Mesendoderm (in vitro differentiated cells): ENCODE data around the gene PHF19.

Source experiments
- DNase-seq: peaks from one replicate; pipeline ENCODE4 v3.0.0; 2013
- H2AK5ac ChIP-seq: 2 replicates; pipeline ENCODE4 v1.6.1; 2013; ENCODE audit warnings: low read length, inconsistent platforms
- H2BK120ac ChIP-seq: 2 replicates; pipeline ENCODE4 v1.6.1; 2013; ENCODE audit warnings: low read depth, mild to moderate bottlenecking, low read length, moderate library complexity, mixed read lengths
- H2BK15ac ChIP-seq: replicated peaks from 2 replicates; pipeline ENCODE4 v1.6.1; 2013; ENCODE audit warnings: low read depth, mild to moderate bottlenecking, moderate library complexity
- H2BK5ac ChIP-seq: 2 replicates; pipeline ENCODE4 v1.6.1; 2013; ENCODE audit warnings: low read length, inconsistent platforms
- H3K18ac ChIP-seq: 2 replicates; pipeline ENCODE4 v1.6.1; 2013; ENCODE audit warnings: mild to moderate bottlenecking, low read length, mixed read lengths
- H3K23ac ChIP-seq: one replicate; pipeline ENCODE4 v1.6.1; 2013; ENCODE audit warnings: low read length
- H3K27ac ChIP-seq: 2 replicates; pipeline ENCODE4 v1.5.1; 2013; ENCODE audit warnings: low read depth, mild to moderate bottlenecking, inconsistent platforms, low read length, moderate library complexity
- H3K27me3 ChIP-seq: 2 replicates; pipeline ENCODE4 v1.6.1; 2013; ENCODE audit warnings: low read length, control low read depth, mild to moderate bottlenecking, inconsistent platforms; ENCODE audit not compliant: insufficient read depth, poor library complexity
- H3K36me3 ChIP-seq: 2 replicates; pipeline ENCODE4 v1.6.1; 2013; ENCODE audit warnings: low read length, inconsistent platforms; ENCODE audit not compliant: control insufficient read depth, insufficient read depth
- H3K4ac ChIP-seq: one replicate; pipeline ENCODE4 v1.6.1; 2013; ENCODE audit warnings: low read depth, mild to moderate bottlenecking, low read length, moderate library complexity
- H3K4me1 ChIP-seq: 2 replicates; pipeline ENCODE4 v1.6.1; 2013; ENCODE audit warnings: low read depth, low read length, inconsistent platforms; ENCODE audit not compliant: control insufficient read depth
- H3K4me2 ChIP-seq: 2 replicates; pipeline ENCODE4 v1.6.1; 2013; ENCODE audit warnings: low read length
- H3K4me3 ChIP-seq: 2 replicates; pipeline ENCODE4 v1.5.1; 2013; ENCODE audit warnings: mild to moderate bottlenecking, low read length
- H3K56ac ChIP-seq: one replicate; pipeline ENCODE4 v1.6.1; 2013; ENCODE audit warnings: low read length
- H3K79me1 ChIP-seq: 2 replicates; pipeline ENCODE4 v1.6.1; 2013; ENCODE audit warnings: low read length, inconsistent platforms
- H3K79me2 ChIP-seq: 2 replicates; pipeline ENCODE4 v1.6.1; 2013; ENCODE audit warnings: mild to moderate bottlenecking, low read length; ENCODE audit not compliant: control insufficient read depth, insufficient read depth
- H3K9ac ChIP-seq: 2 replicates; pipeline ENCODE4 v1.6.1; 2013; ENCODE audit warnings: low read length, inconsistent platforms
- H4K5ac ChIP-seq: one replicate; pipeline ENCODE4 v1.6.1; 2013; ENCODE audit warnings: low read length
- H4K8ac ChIP-seq: one replicate; pipeline ENCODE4 v1.6.1; 2013; ENCODE audit warnings: low read depth, mild to moderate bottlenecking, control low read depth, low read length, moderate library complexity
- WGBS: extraction: QIAGEN DNeasy Blood & Tissue Kit; methylation state at CpG from one replicate; pipeline ENCODE4 v1.1.7; 2013; ENCODE audit warnings: low lambda C conversion rate, missing lambda C conversion rate; ENCODE audit not compliant: insufficient coverage; ENCODE audit errors: extremely low coverage; 5-methylcytosine and 5-hydroxymethylcytosine counted together

Gene PHF19

GRCh38 chr9:120901755-120902568 is 25.0 kb upstream of the PHF19 start:
- Histone ChIP-seq H3K23ac (no peak overlapping the region), H3K4me2 (no peak overlapping the region), H2BK5ac (no peak overlapping the region), H3K27ac (no peak overlapping the region), H2BK15ac (no peak overlapping the region), H2BK120ac (no peak overlapping the region), H3K18ac (no peak overlapping the region), H3K4me3 (no peak overlapping the region), H3K36me3 (no peaks in the 10 kb centered on the region), H3K27me3 (no peaks in the 10 kb centered on the region), H4K5ac (no peak overlapping the region), H3K4ac (no peak overlapping the region), H3K4me1 (no peaks in the 10 kb centered on the region), H3K56ac (no peak overlapping the region), H4K8ac (no peak overlapping the region), H3K9ac (no peak overlapping the region), H3K79me1 (no peaks in the 10 kb centered on the region), H2AK5ac (no peak overlapping the region), H3K79me2 (no peaks in the 10 kb centered on the region)
- no peak for DNase-seq
- no CpG with 5 or more reads among the region's 12 CpGs for WGBS

- H2BK15ac ChIP-seq = no peak overlapping the region
- no peaks in the 10 kb centered on the region for H3K79me2 ChIP-seq
- H3K4me1 ChIP-seq = no peaks in the 10 kb centered on the region
- no peak overlapping the region for H3K23ac ChIP-seq
- H3K56ac ChIP-seq = no peak overlapping the region
- no peaks in the 10 kb centered on the region for H3K27me3 ChIP-seq
- H4K5ac ChIP-seq = no peak overlapping the region
- H3K18ac ChIP-seq = no peak overlapping the region
- H3K4me2 ChIP-seq = no peak overlapping the region
- H2AK5ac ChIP-seq = no peak overlapping the region
- no peak overlapping the region for H3K4me3 ChIP-seq
- H3K36me3 ChIP-seq = no peaks in the 10 kb centered on the region
- no peak for DNase-seq
- H3K9ac ChIP-seq = no peak overlapping the region
- WGBS = no CpG with 5 or more reads among the region's 3 CpGs
- no peak overlapping the region for H3K4ac ChIP-seq
- no peak overlapping the region for H3K27ac ChIP-seq
- H4K8ac ChIP-seq = no peak overlapping the region
- H2BK120ac ChIP-seq = no peak overlapping the region
- no peaks in the 10 kb centered on the region for H3K79me1 ChIP-seq
- H2BK5ac ChIP-seq = no peak overlapping the region
These were observed 23.8 kb upstream of the PHF19 start for GRCh38 chr9:120900824-120901223.

GRCh38 chr9:120899490-120900068 is 22.6 kb upstream of the PHF19 start:
- Histone ChIP-seq H3K27ac (no peak overlapping the region), H3K4me3 (no peak overlapping the region), H4K5ac (no peak overlapping the region), H2BK120ac (no peak overlapping the region), H3K9ac (no peak overlapping the region), H2BK5ac (no peak overlapping the region), H3K36me3 (no peaks in the 10 kb centered on the region), H3K27me3 (no peaks in the 10 kb centered on the region), H3K79me2 (no peaks in the 10 kb centered on the region), H3K4me1 (no peaks in the 10 kb centered on the region), H2AK5ac (no peak overlapping the region), H3K18ac (no peak overlapping the region), H3K4me2 (no peak overlapping the region), H3K23ac (no peak overlapping the region), H3K79me1 (no peaks in the 10 kb centered on the region), H3K56ac (no peak overlapping the region), H2BK15ac (no peak overlapping the region), H4K8ac (no peak overlapping the region), H3K4ac (no peak overlapping the region)
- WGBS = no CpG with 5 or more reads among the region's 6 CpGs
- DNase-seq = no peak

- Histone ChIP-seq H3K23ac (no peak overlapping the region), H3K27ac (no peak overlapping the region), H3K56ac (no peak overlapping the region), H4K5ac (no peak overlapping the region), H3K4me1 (no peaks in the 10 kb centered on the region), H2AK5ac (no peak overlapping the region), H3K4me2 (no peak overlapping the region), H3K4me3 (no peak overlapping the region), H3K4ac (no peak overlapping the region), H3K27me3 (no peaks in the 10 kb centered on the region), H4K8ac (no peak overlapping the region), H2BK120ac (no peak overlapping the region), H2BK5ac (no peak overlapping the region), H2BK15ac (no peak overlapping the region), H3K79me1 (no peaks in the 10 kb centered on the region), H3K36me3 (no peaks in the 10 kb centered on the region), H3K9ac (no peak overlapping the region), H3K18ac (no peak overlapping the region), H3K79me2 (no peaks in the 10 kb centered on the region)
- DNase-seq = no peak
- no CpG with 5 or more reads among the region's 3 CpGs for WGBS
These were observed 21.4 kb upstream of the PHF19 start for GRCh38 chr9:120898396-120898795.

- Histone ChIP-seq H3K9ac (no peak overlapping the region), H4K8ac (no peak overlapping the region), H3K79me1 (no peaks in the 10 kb centered on the region), H3K4me2 (no peak overlapping the region), H3K23ac (no peak overlapping the region), H2BK5ac (no peak overlapping the region), H3K4me3 (no peak overlapping the region), H3K79me2 (no peaks in the 10 kb centered on the region), H3K4me1 (no peaks in the 10 kb centered on the region), H3K18ac (no peak overlapping the region), H2BK15ac (no peak overlapping the region), H3K56ac (no peak overlapping the region), H3K27ac (no peak overlapping the region), H3K27me3 (no peaks in the 10 kb centered on the region), H2BK120ac (no peak overlapping the region), H2AK5ac (no peak overlapping the region), H4K5ac (no peak overlapping the region), H3K36me3 (no peaks in the 10 kb centered on the region), H3K4ac (no peak overlapping the region)
- no peak for DNase-seq
- WGBS = no CpG with 5 or more reads among the region's 2 CpGs
These were observed 19.0 kb upstream of the PHF19 start for GRCh38 chr9:120895951-120896350.
